B cell (primary cell): ENCODE measurements around the gene METTL3. TPM values are rescaled to one million over a fixed set of nuclear protein-coding genes. Genes with fewer than 3 reads are reported as not detected.
"Not testable (repeated sequence)": the region's sequence is repeated elsewhere in the genome, so short reads cannot be mapped to it uniquely, and the experiment has no call there.

Source experiments
- ATAC-seq: fragments of 200-7000 bp; cut with Tn5 transposase; one replicate; pipeline ENCODE4 v1.10.0; 2021; ENCODE audit warnings: low read depth, mild to moderate bottlenecking, moderate number of reproducible peaks, moderate library complexity
- CTCF ChIA-PET: fragments of 350-600 bp; sonication (Branson Sonifier 250); formaldehyde crosslinking; loops from one replicate; lab custom pipeline; 2021; ENCODE audit warnings: antibody characterized with exemption, inconsistent platforms; lab: Charles Lee
- POLR2A ChIA-PET: fragments of 350-600 bp; sonication (Branson Sonifier 250); formaldehyde crosslinking; loops from one replicate; lab custom pipeline; 2021; ENCODE audit warnings: antibody characterized with exemption; lab: Charles Lee
- DNase-seq: peaks from one replicate; pipeline ENCODE4 v3.0.0; 2013
- H2AFZ ChIP-seq: 2 replicates; pipeline ENCODE4 v1.6.1; 2012; ENCODE audit warnings: mild to moderate bottlenecking, low read depth, low read length; ENCODE audit not compliant: insufficient read depth, poor library complexity, severe bottlenecking
- H3K27ac ChIP-seq, 2 donors: 1 replicate in 1 of 2; 2 replicates in 1 of 2; pipeline ENCODE4 v1.5.1; 2012 to 2013; ENCODE audit warnings: low read length in 2 of 2, mild to moderate bottlenecking in 2 of 2, moderate library complexity in 1 of 2
- H3K27me3 ChIP-seq, 4 experiments: fragments of 200-600 bp in 1 of 4; sonication (generic) in 1 of 4; replicated peaks in 1 of 4; 1 replicate in 2 of 4; 2 replicates in 2 of 4; pipeline versions ENCODE4 v1.6.1 to v1.7.0; 2013 to 2016; ENCODE audit warnings: low read length in 3 of 4, mild to moderate bottlenecking in 2 of 4, mixed read lengths in 1 of 4, moderate library complexity in 1 of 4; ENCODE audit not compliant: insufficient read depth in 4 of 4, control insufficient read depth in 3 of 4; ENCODE audit errors: control extremely low read depth in 1 of 4
- H3K36me3 ChIP-seq, 2 experiments: replicated peaks in 1 of 2; 1 replicate in 1 of 2; 2 replicates in 1 of 2; pipeline versions ENCODE4 v1.6.1 to v1.7.1; 2013; ENCODE audit warnings: low read length in 1 of 2; ENCODE audit not compliant: insufficient read depth in 2 of 2, control insufficient read depth in 1 of 2; ENCODE audit errors: control extremely low read depth in 1 of 2, extremely low read depth in 1 of 2
- H3K4me1 ChIP-seq, 2 donors: fragments of 200-600 bp in 1 of 2; sonication (generic) in 1 of 2; 1 replicate in 1 of 2; 2 replicates in 1 of 2; pipeline versions ENCODE4 v1.5.1 to v1.6.1; 2013 to 2017; ENCODE audit warnings: low read length in 2 of 2; ENCODE audit not compliant: control insufficient read depth in 2 of 2, insufficient read depth in 2 of 2
- H3K4me2 ChIP-seq: replicated peaks from 2 replicates; pipeline ENCODE3; 2012; ENCODE audit warnings: mild to moderate bottlenecking, low read depth, low read length; ENCODE audit not compliant: poor library complexity, severe bottlenecking
- H3K4me3 ChIP-seq, 5 experiments: fragments of 200-600 bp in 1 of 5; sonication (generic) in 1 of 5; 1 replicate in 3 of 5; 2 replicates in 2 of 5; pipeline versions ENCODE4 v1.5.1 to v1.7.0; 2011 to 2016; ENCODE audit warnings: low read length in 4 of 5, mild to moderate bottlenecking in 4 of 5, low read depth in 2 of 5, control low read depth in 1 of 5, moderate library complexity in 1 of 5; ENCODE audit not compliant: insufficient read depth in 1 of 5; ENCODE audit errors: control extremely low read depth in 1 of 5, extremely low read depth in 1 of 5
- H3K79me2 ChIP-seq: fragments of 200-600 bp; sonication (generic); one replicate; pipeline ENCODE4 v1.6.0; 2016; ENCODE audit warnings: low read length; ENCODE audit not compliant: control insufficient read depth, insufficient read depth
- H3K9ac ChIP-seq: fragments of 200-600 bp; sonication (generic); 2 replicates; pipeline ENCODE4 v1.6.1; 2017; ENCODE audit warnings: mild to moderate bottlenecking, low read length, moderate library complexity
- H3K9me3 ChIP-seq, 3 donors: one replicate each; pipeline versions ENCODE4 v1.6.1 to v1.7.1; 2013; ENCODE audit warnings: low read length in 2 of 3; ENCODE audit not compliant: control insufficient read depth in 2 of 3, insufficient read depth in 1 of 3; ENCODE audit errors: control extremely low read depth in 1 of 3
- H4K20me1 ChIP-seq: 2 replicates; pipeline ENCODE4 v1.6.0; 2012; ENCODE audit warnings: mild to moderate bottlenecking, low read length; ENCODE audit not compliant: insufficient read depth, control insufficient read depth, poor library complexity, severe bottlenecking
- H3K27ac Mint-ChIP-seq: one replicate; pipeline ENCODE4 v1.8.0; 2021; ENCODE audit warnings: mixed read lengths
- H3K27me3 Mint-ChIP-seq: one replicate; pipeline ENCODE4 v1.8.0; 2021; ENCODE audit warnings: mixed read lengths
- H3K4me1 Mint-ChIP-seq: one replicate; pipeline ENCODE4 v1.8.0; 2021; ENCODE audit warnings: mixed read lengths
- H3K4me3 Mint-ChIP-seq: one replicate; pipeline ENCODE4 v1.8.0; 2021; ENCODE audit warnings: mixed read lengths
- H3K9me3 Mint-ChIP-seq: one replicate; pipeline ENCODE4 v1.8.0; 2022; ENCODE audit warnings: mixed read lengths; ENCODE audit not compliant: insufficient read depth
- CTCF ChIP-seq: fragments of 200-600 bp; IDR thresholded peaks from one replicate; pipeline ENCODE4 v1.8.0; 2022; ENCODE audit warnings: antibody characterized with exemption, mild to moderate bottlenecking
- EZH2 ChIP-seq: IDR thresholded peaks from 2 replicates; pipeline ENCODE4 v1.6.1; 2012; ENCODE audit warnings: borderline replicate concordance, low read depth, mild to moderate bottlenecking, moderate library complexity, low read length; ENCODE audit not compliant: insufficient read depth, poor library complexity, severe bottlenecking
- WGBS: methylation state at CpG from one replicate; pipeline ENCODE4 v1.1.5; 2013; ENCODE audit warnings: missing lambda C conversion rate; ENCODE audit not compliant: insufficient coverage; 5-methylcytosine and 5-hydroxymethylcytosine counted together
- intact Hi-C: fragments of 100-400 bp; cut with micrococcal nuclease; formaldehyde crosslinking; loops from one replicate; pipeline ENCODE4 v1.10.0; 2022
- polyA plus RNA-seq: library from polyadenylated mRNA; depleted of rRNA; stranded (reverse); fragments of >200 nt; gene quantifications from 2 replicates; pipeline ENCODE4 v1.2.3, GENCODE V29; 2012
- total RNA-seq, 2 donors: library from RNA; stranded (reverse); fragments of 120-200 nt in 1 of 2; gene quantifications; 1 replicate in 1 of 2; 2 replicates in 1 of 2; pipeline versions ENCODE4 v1.2.3 to v1.2.4, GENCODE V29; 2013 to 2022

Gene METTL3
- total and polyA plus RNA-seq, 2 donors (not counting 1 experiment from before 2014, with no cell fraction given) = 118 to 161 TPM

- ChIA-PET CTCF (interaction anchor here (0.6 to 4.5 kb wide), 12 partner anchors 55 to 542 kb away, joined by 3 to 45 read pairs (median 3); partner anchors contain the start of gene CHD8), POLR2A (no interaction called here)
- H3K9ac ChIP-seq = no peak overlapping the region
- intact Hi-C loops = loop anchor here (1.0 to 10.0 kb wide), 8 partner anchors 46 to 544 kb away; partner anchors contain the start of genes METTL3, RAB2B, SUPT16H and TOX4
- peaks cover 6% of the 10 kb centered on the region for H3K4me1 Mint-ChIP-seq
- no peak overlapping the region for H3K27ac Mint-ChIP-seq
- no peaks in the 10 kb centered on the region for H3K9me3 Mint-ChIP-seq
- peaks cover 3% of the 10 kb centered on the region for H3K27me3 Mint-ChIP-seq
- no peak for ATAC-seq
- no peaks in the 10 kb centered on the region for H3K36me3 ChIP-seq
- peaks cover 5% of the 10 kb centered on the region in 2 donors for H3K4me1 ChIP-seq
- DNase-seq = no peak
- 100% methylated on average over 1 of the region's 5 CpGs for WGBS
- H3K27ac ChIP-seq = no peak overlapping the region
- no peaks in the 10 kb centered on the region for H3K27me3 ChIP-seq
- no peak overlapping the region for H3K4me2 ChIP-seq
- no peaks in the 10 kb centered on the region for H3K79me2 ChIP-seq
- no peak overlapping the region for H3K4me3 ChIP-seq
- no peaks in the 10 kb centered on the region for H3K9me3 ChIP-seq
- H2AFZ ChIP-seq = no peak overlapping the region
- no peak for TF ChIP-seq EZH2
- no peak for TF ChIP-seq CTCF
- no peak overlapping the region for H3K4me3 Mint-ChIP-seq
- H4K20me1 ChIP-seq = no peaks in the 10 kb centered on the region
Observed at GRCh38 chr14:21556378-21557083, 45.4 kb upstream of the METTL3 start.

GRCh38 chr14:21553266-21553665 is 42.1 kb upstream of the METTL3 start:
- Histone ChIP-seq H3K27ac (no peak overlapping the region), H4K20me1 (no peaks in the 10 kb centered on the region), H3K36me3 (no peaks in the 10 kb centered on the region), H3K4me2 (no peak overlapping the region), H3K79me2 (no peaks in the 10 kb centered on the region), H3K9ac (no peak overlapping the region), H2AFZ (no peak overlapping the region), H3K27me3 (no peaks in the 10 kb centered on the region), H3K4me3 (no peak overlapping the region), H3K4me1 (peaks cover 5% of the 10 kb centered on the region in 2 donors), H3K9me3 (no peaks in the 10 kb centered on the region)
- POLR2A ChIA-PET = no interaction called here
- Mint-ChIP-seq H3K9me3 (no peaks in the 10 kb centered on the region), H3K4me3 (no peak overlapping the region), H3K27me3 (peaks cover 8% of the 10 kb centered on the region), H3K27ac (no peak overlapping the region), H3K4me1 (peaks cover 6% of the 10 kb centered on the region)
- TF ChIP-seq CTCF (no peak), EZH2 (no peak)
- ATAC-seq (no peak), DNase-seq (no peak)
- intact Hi-C loops = loop anchor here (10.0 kb wide), 1 partner anchor 418 kb away; no protein-coding TSS in a partner anchor
- WGBS = no CpG with 5 or more reads among the region's 3 CpGs
- CTCF ChIA-PET = no interaction called here

- H3K9me3 Mint-ChIP-seq, H3K4me1 Mint-ChIP-seq, H3K79me2 ChIP-seq, H3K4me3 Mint-ChIP-seq, H3K36me3 ChIP-seq, H3K27ac Mint-ChIP-seq, H3K27me3 ChIP-seq, H4K20me1 ChIP-seq, ATAC-seq, H3K9ac ChIP-seq, H2AFZ ChIP-seq, DNase-seq, CTCF ChIA-PET, H3K9me3 ChIP-seq, H3K4me1 ChIP-seq, POLR2A ChIA-PET, H3K27ac ChIP-seq, intact Hi-C loops, H3K4me2 ChIP-seq, H3K4me3 ChIP-seq: not testable (repeated sequence)
- H3K27me3 Mint-ChIP-seq = peaks cover 20% of the 10 kb centered on the region
- no CpG with 5 or more reads among the region's 7 CpGs for WGBS
Observed at GRCh38 chr14:21544588-21544987, 33.4 kb upstream of the METTL3 start.
